SU-DHL-6 (cell line): Measurements from ENCODE around the gene DUS3L.

ENCODE experiments used
- H2AFZ ChIP-seq: fragments of 200-600 bp; sonication (generic); 2 replicates; pipeline ENCODE4 v1.6.1; 2014; ENCODE audit warnings: low read depth, mild to moderate bottlenecking, moderate library complexity, mixed read lengths, antibody characterized with exemption, low read length; ENCODE audit not compliant: severe bottlenecking
- H3F3A ChIP-seq: fragments of 200-600 bp; shearing (Covaris generic); 2 replicates; pipeline ENCODE4 v1.6.0; 2016; ENCODE audit warnings: antibody characterized with exemption, mild to moderate bottlenecking; ENCODE audit not compliant: insufficient read depth
- H3K27ac ChIP-seq: fragments of 200-600 bp; sonication (generic); 2 replicates; pipeline ENCODE4 v1.5.1; 2016; ENCODE audit warnings: low read depth, mild to moderate bottlenecking, low read length, moderate library complexity, mixed read lengths
- H3K27me3 ChIP-seq: fragments of 200-600 bp; sonication (generic), shearing (Covaris generic); 2 replicates; pipeline ENCODE4 v1.6.0; 2014; ENCODE audit warnings: mild to moderate bottlenecking, low read length
- H3K36me3 ChIP-seq: fragments of 200-600 bp; sonication (generic); 2 replicates; pipeline ENCODE4 v1.6.1; 2014; ENCODE audit warnings: mild to moderate bottlenecking, low read length, mixed read lengths
- H3K4me2 ChIP-seq: fragments of 300-600, 200-600 bp; shearing (Covaris generic), sonication (generic); 2 replicates; pipeline ENCODE4 v1.6.0; 2014; ENCODE audit warnings: low read length, low read depth, mild to moderate bottlenecking; ENCODE audit not compliant: poor library complexity, severe bottlenecking
- H3K4me3 ChIP-seq: fragments of 200-600 bp; sonication (generic); 2 replicates; pipeline ENCODE4 v1.5.1; 2014; ENCODE audit warnings: antibody characterized with exemption, low read length, mild to moderate bottlenecking, mixed read lengths; ENCODE audit not compliant: insufficient read depth, poor library complexity, severe bottlenecking
- H3K79me2 ChIP-seq: fragments of 200-600 bp; sonication (generic); 2 replicates; pipeline ENCODE4 v1.6.1; 2014; ENCODE audit warnings: mild to moderate bottlenecking, low read length, moderate library complexity; ENCODE audit not compliant: insufficient read depth
- H3K9ac ChIP-seq: fragments of 200-600 bp; sonication (generic); 2 replicates; pipeline ENCODE4 v1.7.0; 2014; ENCODE audit warnings: mild to moderate bottlenecking, low read length
- H3K9me2 ChIP-seq: fragments of 200-600 bp; sonication (generic); replicated peaks from 2 replicates; pipeline ENCODE4 v1.6.1; 2014; ENCODE audit warnings: low read length; ENCODE audit not compliant: insufficient read depth
- H3K9me3 ChIP-seq: fragments of 200-600 bp; sonication (generic); 2 replicates; pipeline ENCODE4 v1.6.1; 2014; ENCODE audit warnings: low read length, mixed read lengths; ENCODE audit not compliant: insufficient read depth
- H4K20me1 ChIP-seq: fragments of 200-600 bp; sonication (generic); 2 replicates; pipeline ENCODE4 v1.6.1; 2014; ENCODE audit warnings: low read depth, mild to moderate bottlenecking, antibody characterized with exemption, low read length, moderate library complexity, mixed read lengths
- EZH2phosphoT487 ChIP-seq: fragments of 200-600 bp; sonication (generic), shearing (Covaris generic); conservative IDR thresholded peaks from 2 replicates; pipeline ENCODE4 v1.6.1; 2018; ENCODE audit warnings: mild to moderate bottlenecking, antibody characterized with exemption, low read length, moderate library complexity, mixed read lengths
- TF ChIP-seq, protein P1 (sequence below): fragments of 200-600 bp; sonication (generic); IDR thresholded peaks from one replicate; pipeline ENCODE4 v1.5.1; 2017; ENCODE audit warnings: antibody characterized with exemption, mild to moderate bottlenecking, low read length, moderate library complexity; ENCODE audit not compliant: insufficient read depth, poor library complexity, severe bottlenecking

DUS3L gene

DNA sequence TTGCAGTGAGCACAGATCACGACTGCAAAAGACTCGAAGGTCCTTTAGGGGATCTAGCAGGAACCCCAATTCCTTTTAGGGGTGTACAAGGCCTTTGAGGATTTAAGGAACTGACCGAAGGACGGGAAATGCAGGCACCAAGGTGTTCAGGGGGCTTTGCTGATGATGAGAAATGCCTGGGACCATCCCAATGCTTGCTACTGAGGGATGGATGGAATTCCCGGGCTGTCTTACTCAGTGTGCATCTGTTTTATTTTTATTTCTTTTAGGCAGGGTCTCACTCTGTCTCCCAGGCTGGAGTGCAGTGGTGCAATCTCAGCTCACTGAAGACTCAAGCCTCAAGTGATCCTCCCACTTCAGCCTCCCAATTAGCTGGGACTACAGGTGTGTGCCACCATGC is 17.7 kb downstream of the DUS3L start:
- Histone ChIP-seq H2AFZ (no peak overlapping the region), H3F3A (no peaks in the 10 kb centered on the region), H3K4me3 (no peak overlapping the region), H3K9me3 (no peaks in the 10 kb centered on the region), H3K4me2 (no peak overlapping the region), H4K20me1 (no peaks in the 10 kb centered on the region), H3K9me2 (no peaks in the 10 kb centered on the region), H3K9ac (no peak overlapping the region), H3K27ac (no peak overlapping the region), H3K27me3 (no peaks in the 10 kb centered on the region), H3K36me3 (no peaks in the 10 kb centered on the region), H3K79me2 (no peaks in the 10 kb centered on the region)
- no peak for TF ChIP-seq EZH2phosphoT487
- TF ChIP-seq, protein P1, sequence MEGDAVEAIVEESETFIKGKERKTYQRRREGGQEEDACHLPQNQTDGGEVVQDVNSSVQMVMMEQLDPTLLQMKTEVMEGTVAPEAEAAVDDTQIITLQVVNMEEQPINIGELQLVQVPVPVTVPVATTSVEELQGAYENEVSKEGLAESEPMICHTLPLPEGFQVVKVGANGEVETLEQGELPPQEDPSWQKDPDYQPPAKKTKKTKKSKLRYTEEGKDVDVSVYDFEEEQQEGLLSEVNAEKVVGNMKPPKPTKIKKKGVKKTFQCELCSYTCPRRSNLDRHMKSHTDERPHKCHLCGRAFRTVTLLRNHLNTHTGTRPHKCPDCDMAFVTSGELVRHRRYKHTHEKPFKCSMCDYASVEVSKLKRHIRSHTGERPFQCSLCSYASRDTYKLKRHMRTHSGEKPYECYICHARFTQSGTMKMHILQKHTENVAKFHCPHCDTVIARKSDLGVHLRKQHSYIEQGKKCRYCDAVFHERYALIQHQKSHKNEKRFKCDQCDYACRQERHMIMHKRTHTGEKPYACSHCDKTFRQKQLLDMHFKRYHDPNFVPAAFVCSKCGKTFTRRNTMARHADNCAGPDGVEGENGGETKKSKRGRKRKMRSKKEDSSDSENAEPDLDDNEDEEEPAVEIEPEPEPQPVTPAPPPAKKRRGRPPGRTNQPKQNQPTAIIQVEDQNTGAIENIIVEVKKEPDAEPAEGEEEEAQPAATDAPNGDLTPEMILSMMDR = no peak

DNA sequence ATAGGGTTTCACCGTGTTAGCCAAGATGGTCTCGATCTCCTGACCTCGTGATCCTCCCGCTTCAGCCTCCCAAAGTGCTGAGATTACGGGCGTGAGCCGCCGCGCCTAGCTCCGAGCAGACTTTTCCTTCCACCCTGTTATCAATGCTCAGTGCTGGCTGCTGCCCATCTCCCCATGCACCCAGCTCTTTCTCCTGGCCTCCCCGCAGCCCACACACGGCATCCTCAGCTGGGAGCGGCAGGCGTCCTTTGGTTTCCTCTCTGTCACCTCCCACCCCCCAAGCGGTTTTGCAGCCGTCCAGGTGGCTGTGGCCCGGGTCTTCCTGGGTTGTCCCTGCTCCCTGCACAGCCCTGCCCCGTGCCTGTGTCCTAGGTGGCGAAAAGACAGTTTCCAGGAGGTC is 18.5 kb downstream of the DUS3L start:
- Histone ChIP-seq H3K36me3 (no peaks in the 10 kb centered on the region), H3K9me3 (no peaks in the 10 kb centered on the region), H2AFZ (no peak overlapping the region), H3K4me2 (no peak overlapping the region), H3K27ac (no peak overlapping the region), H3K9ac (no peak overlapping the region), H3K79me2 (no peaks in the 10 kb centered on the region), H3F3A (no peaks in the 10 kb centered on the region), H4K20me1 (no peaks in the 10 kb centered on the region), H3K4me3 (no peak overlapping the region), H3K9me2 (no peaks in the 10 kb centered on the region), H3K27me3 (no peaks in the 10 kb centered on the region)
- TF ChIP-seq EZH2phosphoT487 = no peak
- TF ChIP-seq, protein P1 = no peak

DNA sequence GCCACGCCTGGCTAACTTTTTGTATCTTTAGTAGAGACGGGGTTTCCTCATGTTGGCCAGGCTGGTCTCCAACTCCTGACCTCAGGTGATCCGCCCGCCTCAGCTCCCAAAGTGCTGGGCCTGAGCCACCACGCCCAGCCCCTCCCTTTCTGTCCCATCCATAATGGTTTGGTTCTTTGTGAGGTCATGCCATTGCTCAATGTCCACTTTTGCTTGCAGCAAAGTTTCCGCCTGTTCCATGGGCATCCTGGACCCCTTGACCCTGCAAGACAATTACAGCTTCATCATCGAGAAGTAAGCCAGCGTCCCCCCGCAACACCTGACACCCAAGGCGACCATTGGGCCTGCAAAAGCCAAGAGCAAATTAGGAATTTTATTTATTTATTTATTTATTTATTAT is 23.0 kb downstream of the DUS3L start:
- Histone ChIP-seq H3K9me2 (no peaks in the 10 kb centered on the region), H3K4me3 (no peak overlapping the region), H3K9ac (no peak overlapping the region), H3K27ac (no peak overlapping the region), H3K4me2 (no peak overlapping the region), H3K27me3 (no peaks in the 10 kb centered on the region), H2AFZ (no peak overlapping the region), H3K9me3 (no peaks in the 10 kb centered on the region), H3F3A (no peaks in the 10 kb centered on the region), H4K20me1 (no peaks in the 10 kb centered on the region), H3K36me3 (no peaks in the 10 kb centered on the region), H3K79me2 (no peaks in the 10 kb centered on the region)
- no peak for TF ChIP-seq EZH2phosphoT487
- TF ChIP-seq, protein P1 = no peak
